Inflammatory macrophage treated with lipopolysaccharide for 1 hour (primary cell): ENCODE measurements around the gene ABHD17C.
A peak's percentile ranks its signal among the peaks of the same experiment; 100 is the strongest.

Experiments used
- DNase-seq, 2 donors: peaks; one replicate each; pipeline ENCODE4 v3.0.0-alpha.2; 2020 to 2022

Gene ABHD17C

DNA sequence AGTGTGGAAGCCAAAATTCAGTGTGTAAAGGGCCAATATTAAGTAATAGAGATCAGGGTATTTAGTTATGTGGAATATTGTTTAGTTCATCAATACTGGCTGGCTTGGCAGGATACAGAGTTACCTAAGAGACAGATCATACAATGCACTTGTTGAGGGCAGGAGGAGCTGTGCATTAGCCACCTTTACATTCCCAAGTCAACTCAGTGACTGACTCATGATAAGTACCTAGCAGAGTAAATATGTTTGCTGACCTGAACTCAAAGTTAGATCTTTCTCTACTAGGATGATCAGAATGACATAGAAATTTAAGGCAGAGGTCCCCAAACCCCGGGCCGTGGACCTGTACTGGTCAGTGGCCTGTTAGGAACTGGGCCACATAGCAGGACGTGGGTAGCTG, 3.5 kb upstream of the ABHD17C start:
- DNase-seq = no peak

DNA sequence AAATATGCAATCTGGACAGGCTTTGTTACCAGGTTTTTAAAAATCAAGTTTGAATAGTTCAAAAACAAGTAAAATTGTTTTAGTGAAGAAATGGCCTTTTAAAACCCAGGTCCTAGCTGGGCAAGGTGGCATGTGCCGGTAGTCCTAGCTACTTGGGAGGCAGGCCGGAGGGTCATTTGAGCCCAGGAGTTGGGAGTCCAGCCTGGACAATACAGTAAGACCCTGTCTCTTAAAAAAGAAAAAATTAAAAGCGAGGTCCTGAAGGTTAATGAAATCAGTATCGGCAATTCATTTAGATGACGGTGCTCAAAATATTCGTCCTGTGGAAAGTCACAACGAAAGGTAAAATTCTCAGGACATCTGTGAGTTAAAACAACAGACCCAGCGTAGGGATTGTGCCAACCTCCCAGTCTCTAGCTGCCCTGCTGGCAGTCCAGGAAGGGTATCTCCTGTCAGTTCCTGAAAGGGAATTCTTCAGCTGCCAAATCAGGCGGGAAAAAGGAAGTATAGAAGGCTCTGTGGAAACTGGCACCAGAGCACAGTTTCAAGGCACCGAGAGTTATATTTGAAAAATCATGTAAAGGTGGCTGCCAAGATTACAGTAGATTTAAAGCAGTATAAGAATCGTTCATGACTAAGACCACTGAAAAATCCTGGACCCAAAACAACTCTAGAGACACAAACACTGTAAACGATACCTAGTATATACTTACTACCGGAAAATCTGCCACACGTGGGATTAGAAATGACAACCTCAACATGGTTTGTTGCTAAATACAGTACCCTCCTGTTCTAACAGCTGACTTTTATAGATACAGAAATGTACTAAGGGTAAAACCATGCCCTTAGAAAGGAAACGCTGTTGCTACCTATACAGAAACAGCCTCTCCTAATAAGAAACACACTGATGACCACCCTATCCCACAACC, 1.2 kb upstream of the ABHD17C start:
- DNase-seq = peak in 1 of 2 donors; percentile 9

- DNase-seq = no peak
Measured at GRCh38 chr15:80694611-80695098, 455 bp upstream of the ABHD17C start.

GRCh38 chr15:80695911-80696661, 976 bp downstream of the ABHD17C start:
- DNase-seq = no peak

DNA sequence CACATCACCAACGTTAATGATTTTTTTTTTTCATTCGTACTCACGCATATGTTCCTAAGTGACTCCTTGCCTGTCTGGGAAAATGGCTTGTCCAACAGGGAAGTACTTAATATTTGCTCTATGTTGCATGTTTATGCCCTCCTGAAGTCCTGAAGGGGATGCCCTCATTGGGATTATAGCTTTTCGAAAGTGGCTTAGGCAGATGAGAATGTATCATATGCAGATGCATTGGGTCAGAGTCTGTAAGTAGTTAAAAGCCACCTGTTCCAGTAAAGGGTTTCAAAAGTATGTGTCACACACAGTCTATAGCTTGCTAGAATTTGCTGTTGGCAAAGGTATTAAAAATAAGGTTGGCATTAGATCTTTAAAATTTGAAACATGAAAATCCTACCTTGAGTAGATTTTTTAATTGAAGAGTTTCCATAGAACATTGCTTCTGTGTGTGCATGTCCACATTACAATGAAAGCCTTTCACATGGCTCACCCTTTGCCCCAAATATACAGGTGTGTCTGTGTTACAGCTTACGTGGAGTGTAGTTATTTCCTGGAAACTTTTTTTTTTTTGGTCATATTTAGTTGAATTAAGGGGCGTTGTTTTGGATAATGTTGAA, 2.1 kb downstream of the ABHD17C start:
- DNase-seq = no peak

DNA sequence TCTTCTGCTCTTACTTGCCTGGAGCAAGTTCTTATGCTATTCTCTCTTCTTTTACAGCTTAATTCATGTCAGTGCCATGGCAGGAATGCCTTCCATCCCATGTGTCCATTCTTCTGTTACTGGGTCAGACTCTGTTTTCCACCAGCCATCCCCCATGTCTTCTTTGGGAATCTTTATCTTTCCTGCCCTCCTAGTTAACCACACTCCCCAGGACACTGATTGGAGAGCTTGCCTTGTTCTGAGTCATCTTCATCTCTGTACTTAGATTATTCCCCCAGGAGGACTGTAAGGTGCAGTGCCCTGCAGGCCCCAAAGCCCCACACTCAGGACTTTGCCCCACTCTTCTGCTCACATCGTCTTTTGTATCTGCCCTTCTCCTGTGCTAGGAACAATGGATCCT, 3.6 kb downstream of the ABHD17C start:
- no peak for DNase-seq

DNA sequence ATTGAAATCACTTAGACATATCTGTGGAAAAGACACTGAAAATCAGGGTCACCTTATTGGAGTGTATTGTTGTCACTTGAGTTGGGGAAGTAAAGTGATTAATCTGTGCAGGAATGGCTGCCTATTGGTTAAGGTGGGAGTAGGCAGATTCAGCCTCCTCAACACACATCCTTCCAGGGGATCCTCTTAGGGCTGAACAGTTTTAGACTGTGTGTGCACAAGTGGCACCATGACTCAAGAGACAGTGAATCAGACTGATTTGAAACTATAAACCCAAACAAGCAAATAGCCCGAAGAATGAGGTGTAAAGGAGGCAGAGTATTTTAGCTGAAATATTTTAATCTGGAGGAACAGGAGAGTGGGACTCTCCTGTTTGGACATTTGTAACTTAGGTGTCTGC, 4.9 kb downstream of the ABHD17C start:
- no peak for DNase-seq

GRCh38 chr15:80701676-80702311, 6.7 kb downstream of the ABHD17C start:
- DNase-seq = no peak

DNA sequence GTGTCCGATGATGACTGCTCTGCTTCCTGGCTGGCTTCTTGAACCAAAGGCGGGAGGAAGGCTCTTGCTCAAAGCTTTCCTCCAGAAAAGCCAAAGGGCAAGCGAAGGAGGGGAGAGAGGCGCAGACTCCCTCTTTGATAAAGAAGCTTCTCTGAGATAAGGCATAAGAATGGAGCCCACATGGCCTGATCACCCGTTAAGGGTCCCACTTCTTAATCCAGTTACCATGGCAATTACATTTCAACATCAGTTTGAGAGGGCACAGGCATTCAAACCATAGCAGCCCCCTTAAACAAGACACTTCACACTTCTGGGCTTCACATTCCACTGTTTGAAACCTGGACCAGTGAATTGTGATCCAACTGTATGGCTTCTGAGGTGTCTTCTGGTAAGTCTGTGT, 8.0 kb downstream of the ABHD17C start:
- no peak for DNase-seq

- DNase-seq = no peak
Measured at GRCh38 chr15:80703965-80704364, 8.9 kb downstream of the ABHD17C start.

DNA sequence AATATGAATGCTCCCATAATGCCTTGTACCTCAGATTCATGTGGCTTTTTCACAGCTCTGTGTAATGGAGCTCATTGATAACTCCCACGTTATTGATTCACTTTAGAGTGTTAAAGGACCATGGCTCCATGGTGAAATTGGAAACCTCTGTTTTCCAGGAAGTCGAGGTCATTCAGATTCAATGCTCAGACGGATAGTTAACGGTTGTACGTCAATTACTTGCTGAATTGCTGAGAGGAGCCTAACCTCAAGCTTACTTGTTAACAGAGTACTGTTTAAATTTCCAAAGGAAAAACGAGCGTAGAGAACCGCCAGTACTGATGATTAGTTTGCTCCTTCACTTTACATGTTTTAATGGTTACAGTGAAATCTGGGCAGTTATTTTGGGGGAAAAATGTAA, 11.1 kb downstream of the ABHD17C start:
- DNase-seq = no peak

DNA sequence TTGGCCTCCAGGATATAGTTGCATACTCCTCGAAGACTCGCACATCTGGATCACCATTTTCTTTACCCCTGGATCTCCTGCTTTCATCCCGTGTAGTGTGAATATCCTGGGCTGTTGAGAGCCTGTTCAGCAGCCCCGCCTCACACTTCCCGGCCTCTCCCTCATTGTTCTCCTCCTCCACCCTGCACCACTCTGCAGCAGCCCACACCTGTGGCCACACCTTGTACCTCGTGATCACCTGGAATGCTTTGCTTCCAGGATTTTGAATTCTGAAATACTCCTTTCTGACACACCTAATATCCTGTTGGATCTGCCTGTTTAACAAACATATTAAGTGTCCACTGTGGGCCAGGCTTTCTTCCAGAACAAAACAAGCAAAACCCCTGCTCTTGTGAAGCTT, 14.4 kb downstream of the ABHD17C start:
- DNase-seq = no peak

DNA sequence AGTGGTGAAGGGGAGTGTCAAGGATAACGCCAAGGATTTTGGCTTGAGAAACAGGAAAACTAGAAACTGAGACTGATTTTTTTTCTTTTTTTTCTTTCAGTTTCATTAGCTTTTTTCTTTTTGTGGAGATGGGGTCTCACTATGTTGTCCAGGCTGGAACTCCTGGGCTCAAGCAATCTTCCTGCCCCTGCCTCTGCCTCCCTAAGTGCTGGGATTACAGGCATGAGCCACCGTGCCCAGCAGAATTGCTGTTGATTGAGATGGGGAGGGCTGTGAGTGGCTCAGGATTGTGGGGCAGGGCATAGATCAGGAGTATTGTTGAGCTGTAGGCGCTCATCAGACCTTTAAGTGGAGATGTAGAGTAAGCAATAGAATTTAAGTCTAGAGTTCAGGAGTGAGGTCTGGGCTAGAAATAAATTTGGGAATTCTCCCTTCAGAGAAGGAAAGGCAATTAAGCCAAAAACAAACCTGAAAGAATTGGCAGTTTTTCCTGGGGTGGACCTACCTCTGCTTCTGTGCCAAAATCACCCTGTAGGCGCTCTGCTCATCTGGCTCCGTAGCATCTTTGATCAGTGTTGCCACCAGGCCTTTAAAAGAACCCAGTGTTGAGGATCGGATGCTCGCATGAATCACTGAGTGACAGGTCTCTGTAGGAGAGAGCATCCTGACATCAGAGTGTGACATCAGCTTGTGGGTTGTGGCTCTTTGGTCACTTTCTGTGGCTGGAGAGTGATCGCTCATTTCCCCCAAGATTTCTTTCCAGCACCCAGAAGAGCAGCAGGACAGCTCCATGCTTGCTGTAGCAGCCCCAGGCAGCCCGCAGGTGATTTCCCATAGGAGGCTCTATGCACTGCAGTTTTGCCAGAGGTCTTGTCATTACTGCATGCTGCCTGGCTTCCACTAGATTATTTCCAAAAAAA, 15.8 kb downstream of the ABHD17C start:
- DNase-seq = peak; percentile 20 to 25

- DNase-seq = no peak
Measured at GRCh38 chr15:80711886-80712285, 16.8 kb downstream of the ABHD17C start.

GRCh38 chr15:80712956-80713355, 17.8 kb downstream of the ABHD17C start:
- no peak for DNase-seq

DNA sequence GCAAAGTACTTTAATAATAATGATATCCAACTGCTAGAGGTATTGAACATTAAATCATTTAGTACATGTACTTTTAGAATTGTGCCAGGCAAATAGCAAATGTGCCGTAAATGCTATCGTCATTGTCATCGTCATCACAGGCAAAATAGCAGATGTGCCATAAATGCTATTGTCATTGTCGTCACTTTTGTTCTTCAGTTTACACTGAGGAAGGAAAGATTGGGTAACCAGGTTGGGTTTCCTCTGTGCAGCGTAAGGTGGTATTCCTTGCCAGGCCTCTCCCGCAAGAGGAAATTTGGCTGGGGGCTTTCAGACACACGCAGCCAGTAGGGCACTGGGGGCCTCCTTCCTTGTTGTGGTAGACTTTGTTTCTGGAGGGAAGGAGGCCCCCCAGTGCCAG, 26.4 kb downstream of the ABHD17C start:
- no peak for DNase-seq

DNA sequence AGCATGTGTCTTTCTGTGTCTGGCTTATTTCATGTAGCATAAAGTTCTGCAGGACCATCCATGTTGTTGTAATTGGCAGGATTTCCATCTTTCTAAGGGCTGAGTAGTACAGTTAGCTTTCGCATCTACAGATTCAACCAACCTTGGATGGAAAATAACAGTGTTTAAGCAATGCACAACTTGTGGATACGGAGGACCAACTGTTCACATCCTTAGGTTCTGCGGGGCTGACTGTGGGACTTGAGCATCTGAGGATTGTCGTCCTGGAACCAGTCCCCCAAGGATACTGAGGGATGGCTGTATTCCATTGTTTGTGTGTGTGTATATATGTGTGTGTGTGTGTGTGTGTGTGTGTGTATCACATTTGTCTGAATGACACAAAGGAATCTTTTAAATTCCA, 27.7 kb downstream of the ABHD17C start:
- DNase-seq = no peak

DNA sequence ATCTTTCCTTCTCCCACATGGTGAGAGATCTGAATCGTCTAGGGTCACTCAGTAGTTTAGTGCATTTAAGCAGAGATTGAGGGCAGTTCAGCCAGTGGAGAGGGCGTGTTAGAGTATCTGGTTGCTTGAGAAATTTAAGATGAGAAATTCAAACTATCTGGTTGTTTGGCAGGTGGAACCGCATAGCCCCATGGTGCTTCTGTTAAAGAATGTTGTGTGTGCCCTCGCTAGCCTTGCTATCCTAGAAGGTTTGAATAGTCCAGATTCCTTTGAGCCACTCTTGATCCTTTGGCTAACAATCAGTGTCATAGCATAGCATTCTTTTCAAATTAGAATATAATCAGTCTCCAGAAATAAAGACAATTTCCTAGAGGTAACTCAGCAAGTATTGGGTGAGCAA, 32.1 kb downstream of the ABHD17C start:
- DNase-seq = no peak

DNA sequence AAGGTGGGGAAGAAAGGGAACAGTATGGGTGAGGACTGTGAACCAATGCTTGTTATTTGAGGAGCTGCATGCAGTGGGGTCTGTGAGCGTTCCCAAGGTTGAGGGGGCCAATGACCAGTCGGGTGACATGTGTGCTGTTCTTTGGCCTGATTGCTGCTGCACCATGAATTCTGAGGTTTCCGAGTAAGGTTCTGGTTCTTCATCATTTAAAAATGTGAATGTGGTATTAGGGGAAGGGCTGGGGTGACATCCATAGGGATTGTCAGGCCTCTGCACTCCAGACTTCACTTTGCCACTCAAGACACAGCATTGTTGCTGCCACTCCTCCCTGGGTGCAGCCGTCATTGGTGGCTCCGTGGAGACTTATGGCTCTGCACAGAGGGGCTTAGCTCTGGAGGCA, 32.5 kb downstream of the ABHD17C start:
- DNase-seq = no peak

- DNase-seq = no peak
Measured at GRCh38 chr15:80730387-80730786, 35.3 kb downstream of the ABHD17C start.

- no peak for DNase-seq
Measured at GRCh38 chr15:80730926-80731325, 35.8 kb downstream of the ABHD17C start.

DNA sequence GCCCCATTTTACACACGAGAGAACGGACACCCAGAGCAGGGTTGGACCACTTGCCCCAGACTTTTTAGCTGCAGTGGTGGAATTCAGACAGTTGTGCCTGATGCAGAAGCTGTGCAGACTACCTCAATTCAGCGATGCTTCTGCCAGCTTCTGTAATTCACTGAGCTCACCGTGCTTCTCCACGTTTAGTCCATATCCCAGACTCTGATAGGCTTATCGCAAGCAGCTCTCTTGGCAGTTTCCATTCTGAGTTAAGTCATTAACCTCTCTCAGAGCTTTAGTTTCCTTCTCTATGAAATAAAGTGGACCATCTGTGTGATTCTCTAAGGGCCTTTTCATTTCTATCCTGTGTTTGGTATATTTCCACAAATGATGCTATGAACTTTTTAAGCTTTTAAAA, 37.1 kb downstream of the ABHD17C start:
- DNase-seq = no peak
